ENCODE results near the gene TRO.

TRO gene

GRCh38 chrX:54977387-54977786, 56.8 kb downstream of the TRO start:
- DNase-seq = no peak

- no peak for DNase-seq
Measured at GRCh38 chrX:54978448-54978847, 57.8 kb downstream of the TRO start.

- DNase-seq = no peak
Measured at GRCh38 chrX:54979432-54979831, 58.8 kb downstream of the TRO start.

GRCh38 chrX:54980334-54980733, 59.7 kb downstream of the TRO start:
- no peak for DNase-seq

Data from GDM1 (cell line).